Myocyte (in vitro differentiated cells): ENCODE measurements around the gene LKAAEAR1. TPM values are rescaled to one million over a fixed set of nuclear protein-coding genes. Genes with fewer than 3 reads are reported as not detected.
A peak's percentile ranks its signal among the peaks of the same experiment; 100 is the strongest.

Source experiments
- DNase-seq: peaks from one replicate; pipeline ENCODE4 v3.0.0-alpha.2; 2012; ENCODE audit warnings: low read depth
- total RNA-seq: library from RNA; depleted of rRNA; stranded (reverse); fragments of >200 nt; gene quantifications from 2 replicates; pipeline ENCODE4 v1.2.3, GENCODE V29; 2014

Gene LKAAEAR1
- total RNA-seq, 1 donor from 2014 or later: 0.24 TPM

DNA sequence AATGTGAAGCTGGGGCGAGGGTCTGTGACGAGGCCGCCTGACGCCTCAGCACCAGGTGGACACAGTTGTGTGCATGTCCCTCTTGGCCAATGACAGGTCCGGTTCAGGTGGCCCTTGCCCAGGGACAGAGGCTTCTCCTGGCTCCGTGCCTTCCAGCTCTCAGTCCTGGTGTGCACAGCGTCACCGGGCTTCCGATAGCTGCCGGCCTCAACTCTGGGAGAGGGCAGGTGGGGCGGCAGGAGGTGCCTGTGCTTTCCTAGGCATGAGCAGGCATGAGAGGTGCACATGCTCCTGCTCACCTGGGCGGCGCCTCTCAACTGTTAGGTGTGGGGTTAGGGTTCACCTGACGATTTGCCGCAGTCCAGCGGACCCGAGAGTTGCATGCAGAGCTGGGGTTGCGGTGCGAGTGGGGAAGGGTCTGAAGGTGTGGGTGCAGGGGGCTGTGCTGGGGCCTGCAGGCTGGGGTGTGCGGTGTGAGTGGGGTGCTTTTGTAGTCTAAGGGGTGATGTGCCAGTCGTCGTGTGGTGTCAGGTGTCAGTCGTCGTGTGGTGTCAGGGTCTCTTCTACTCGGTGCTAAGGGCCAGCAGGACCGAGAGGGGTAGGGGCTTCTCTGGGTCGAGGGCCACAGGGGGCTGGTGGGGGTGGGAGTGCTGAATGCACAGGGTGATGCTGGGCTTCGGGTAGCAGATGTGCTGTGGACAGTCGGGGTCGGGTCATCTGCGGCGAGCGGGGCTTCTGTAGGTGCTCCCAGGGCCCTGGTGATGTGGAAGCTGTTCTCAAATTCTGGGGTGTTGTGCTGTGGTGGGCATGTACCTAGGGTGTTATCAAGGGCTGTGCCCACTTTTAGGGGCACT lies 31.0 kb downstream of the LKAAEAR1 start:
- no peak for DNase-seq

DNA sequence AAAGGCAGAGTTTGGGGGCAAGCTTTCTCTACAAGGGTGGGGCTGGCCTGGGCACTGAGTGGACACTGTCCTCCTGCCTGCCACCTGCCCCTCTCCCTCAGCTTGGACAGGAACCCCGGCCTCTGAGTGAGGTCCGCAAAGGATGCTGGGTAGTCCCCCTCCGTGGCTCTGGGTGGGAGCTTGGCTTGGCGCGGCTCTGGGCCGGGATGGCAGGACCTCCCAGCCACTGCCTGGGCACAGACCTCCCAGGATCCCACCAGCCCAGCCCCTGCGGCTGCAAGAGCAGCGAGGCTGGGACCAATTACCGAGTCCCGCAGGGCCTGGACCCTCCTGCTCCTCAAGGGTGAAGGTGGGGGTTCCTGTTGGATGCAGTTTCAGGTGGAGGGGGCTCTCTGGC lies 31.9 kb downstream of the LKAAEAR1 start:
- no peak for DNase-seq

GRCh38 chr20:64051561-64052325 lies 32.5 kb downstream of the LKAAEAR1 start:
- no peak for DNase-seq

DNA sequence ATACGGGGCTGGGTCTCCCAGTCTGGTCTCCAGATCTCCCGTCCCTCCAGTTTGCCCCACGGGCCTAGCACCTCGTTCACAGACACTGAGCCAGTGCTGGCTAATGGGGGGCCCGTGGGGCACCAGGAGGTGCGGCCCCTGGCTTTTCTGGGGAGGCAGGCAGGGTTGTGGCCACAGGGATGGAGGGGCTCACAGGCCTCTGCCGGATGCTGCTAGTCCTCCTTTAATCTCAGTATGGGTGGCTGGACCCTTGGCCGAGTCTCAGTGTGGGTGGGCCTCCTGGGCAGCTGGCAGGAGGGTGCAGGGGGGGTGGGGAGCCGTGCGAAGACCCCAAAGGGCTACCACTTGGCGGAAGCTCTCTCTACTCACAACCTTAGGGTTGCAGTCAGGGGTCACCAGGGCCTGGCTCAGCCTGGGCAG lies 33.2 kb downstream of the LKAAEAR1 start:
- DNase-seq: no peak

GRCh38 chr20:64050261-64051032 lies 33.8 kb downstream of the LKAAEAR1 start:
- no peak for DNase-seq

GRCh38 chr20:64049878-64050260 lies 34.3 kb downstream of the LKAAEAR1 start:
- DNase-seq: no peak

GRCh38 chr20:64049060-64049877 lies 34.9 kb downstream of the LKAAEAR1 start, which contains the start of gene SOX18:
TSS of gene SOX18 (minus strand) at chr20:64049639. CDS start at chr20:64049516, 123 bp downstream.
- DNase-seq: no peak

DNA sequence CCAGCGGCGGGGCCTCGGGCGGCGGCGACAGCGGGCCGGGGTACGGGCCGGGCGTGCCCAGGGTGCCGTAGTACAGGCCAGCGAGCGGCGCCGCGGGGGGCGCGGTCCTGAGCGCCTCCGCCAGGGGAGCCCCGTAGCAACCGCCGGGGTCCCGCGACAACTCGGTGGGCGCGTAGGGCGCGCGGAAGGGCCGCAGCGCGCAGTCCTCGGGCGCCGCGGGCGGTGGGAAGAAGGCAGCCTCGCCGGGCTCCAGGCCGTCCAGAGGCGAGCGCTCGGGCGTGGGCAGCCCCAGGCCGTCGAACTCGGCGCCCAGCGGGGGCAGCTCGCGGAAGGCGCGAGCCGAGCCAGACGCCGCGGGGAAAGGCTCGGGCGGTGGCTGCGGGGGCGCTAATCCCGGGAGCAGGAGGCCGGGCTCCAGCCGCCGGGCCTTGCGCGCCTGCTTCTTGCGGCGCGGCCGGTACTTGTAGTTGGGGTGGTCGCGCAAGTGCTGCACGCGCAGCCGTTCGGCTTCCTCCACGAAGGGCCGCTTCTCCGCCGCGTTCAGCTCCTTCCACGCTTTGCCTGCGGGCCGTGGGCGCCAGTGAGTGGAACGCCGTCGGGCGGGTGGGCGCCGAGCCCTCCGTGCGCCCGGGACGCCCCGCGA lies 35.7 kb downstream of the LKAAEAR1 start:
- DNase-seq: no peak

GRCh38 chr20:64047968-64048401 lies 36.2 kb downstream of the LKAAEAR1 start:
- no peak for DNase-seq

DNA sequence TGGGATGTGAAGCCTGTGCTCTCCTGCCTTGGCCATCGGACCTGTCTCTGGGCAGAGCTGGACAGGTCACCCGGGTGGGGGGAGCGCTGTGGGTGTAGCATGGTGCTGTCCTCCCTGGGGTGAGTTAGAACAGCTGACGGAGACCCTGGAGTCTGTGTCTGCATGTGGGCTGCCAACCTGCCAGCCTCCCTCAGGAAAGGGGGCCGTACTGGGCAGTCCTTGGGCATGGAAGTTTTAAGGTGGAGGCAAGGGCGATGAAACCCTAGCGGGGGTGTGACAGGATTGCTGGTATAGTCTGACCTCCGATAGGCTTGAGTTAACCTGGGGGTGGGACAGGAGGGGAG lies 37.2 kb downstream of the LKAAEAR1 start:
- no peak for DNase-seq

DNA sequence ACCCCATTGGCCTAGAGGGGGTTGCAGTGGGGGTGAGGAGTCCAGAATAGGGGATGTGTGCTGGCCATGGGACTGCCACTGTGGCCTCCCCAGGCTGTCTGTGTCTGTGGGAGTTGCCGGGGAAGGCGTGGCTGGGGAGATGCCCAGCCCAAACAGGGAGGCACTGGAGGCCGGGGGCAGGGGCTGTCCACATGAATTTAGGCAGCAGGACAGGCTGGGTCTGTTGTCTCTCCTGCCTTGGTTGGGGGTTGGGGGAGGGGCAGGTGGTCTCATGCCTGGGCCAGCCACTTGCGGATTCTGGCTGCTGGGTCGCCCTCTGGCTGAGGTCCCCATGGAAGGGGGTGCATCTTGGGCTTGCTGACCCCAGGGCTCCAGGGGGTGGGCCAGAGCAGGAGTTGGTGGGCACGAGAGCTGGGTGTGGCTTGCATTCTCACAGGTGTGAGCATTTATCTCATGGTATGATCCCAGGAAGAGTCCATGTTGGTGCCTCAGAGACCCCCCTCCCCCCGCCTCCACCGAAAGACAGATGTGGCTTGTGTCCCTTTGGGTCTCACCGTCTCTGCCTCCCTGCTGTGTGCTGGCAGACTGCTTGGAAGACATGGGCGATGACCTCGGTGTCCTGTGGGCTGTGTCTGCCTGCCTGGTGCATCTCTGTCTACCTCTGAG lies 38.7 kb downstream of the LKAAEAR1 start:
- DNase-seq: no peak

- DNase-seq: peak; percentile 41
Measured at GRCh38 chr20:64044484-64045247, 39.5 kb downstream of the LKAAEAR1 start.

GRCh38 chr20:64043768-64044167 lies 40.4 kb downstream of the LKAAEAR1 start:
- no peak for DNase-seq

DNA sequence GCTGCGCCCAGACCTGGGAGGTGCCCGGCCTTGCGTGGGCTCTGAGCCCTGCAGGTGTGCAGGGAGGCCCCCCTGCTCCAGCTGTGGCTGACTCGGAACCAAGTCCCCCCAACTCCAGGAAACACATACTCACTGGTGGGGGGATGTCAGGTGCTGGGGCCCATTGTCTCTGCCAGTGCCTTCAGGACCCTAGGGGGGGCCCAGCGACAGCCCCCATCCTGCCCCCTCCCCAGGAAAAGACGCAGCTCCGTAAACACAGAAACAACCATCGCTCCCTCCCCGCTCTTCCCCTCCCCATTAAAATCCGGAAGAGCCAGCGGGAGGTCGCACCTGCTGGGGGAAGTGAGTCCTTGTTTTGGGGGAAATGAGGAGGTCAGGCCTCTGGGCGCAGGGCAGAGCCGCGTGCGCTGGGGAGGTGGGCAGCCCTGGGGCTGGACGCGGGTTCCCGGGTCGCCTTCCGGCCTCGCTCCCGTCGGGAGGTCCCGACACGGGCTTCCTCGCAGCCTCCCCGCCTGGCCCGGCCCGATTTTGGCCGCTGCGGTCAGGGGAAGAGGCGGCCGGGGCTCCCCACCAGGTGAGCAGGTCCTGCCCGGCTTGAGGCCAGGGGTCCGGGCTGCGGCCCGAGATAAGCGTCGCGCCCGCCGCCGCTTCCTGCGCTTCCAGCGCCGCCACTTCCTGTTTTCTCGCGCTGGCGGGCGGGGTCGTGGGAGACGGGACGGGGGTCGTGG lies 42.0 kb downstream of the LKAAEAR1 start:
- no peak for DNase-seq

GRCh38 chr20:64041781-64042053 lies 42.5 kb downstream of the LKAAEAR1 start:
- no peak for DNase-seq

DNA sequence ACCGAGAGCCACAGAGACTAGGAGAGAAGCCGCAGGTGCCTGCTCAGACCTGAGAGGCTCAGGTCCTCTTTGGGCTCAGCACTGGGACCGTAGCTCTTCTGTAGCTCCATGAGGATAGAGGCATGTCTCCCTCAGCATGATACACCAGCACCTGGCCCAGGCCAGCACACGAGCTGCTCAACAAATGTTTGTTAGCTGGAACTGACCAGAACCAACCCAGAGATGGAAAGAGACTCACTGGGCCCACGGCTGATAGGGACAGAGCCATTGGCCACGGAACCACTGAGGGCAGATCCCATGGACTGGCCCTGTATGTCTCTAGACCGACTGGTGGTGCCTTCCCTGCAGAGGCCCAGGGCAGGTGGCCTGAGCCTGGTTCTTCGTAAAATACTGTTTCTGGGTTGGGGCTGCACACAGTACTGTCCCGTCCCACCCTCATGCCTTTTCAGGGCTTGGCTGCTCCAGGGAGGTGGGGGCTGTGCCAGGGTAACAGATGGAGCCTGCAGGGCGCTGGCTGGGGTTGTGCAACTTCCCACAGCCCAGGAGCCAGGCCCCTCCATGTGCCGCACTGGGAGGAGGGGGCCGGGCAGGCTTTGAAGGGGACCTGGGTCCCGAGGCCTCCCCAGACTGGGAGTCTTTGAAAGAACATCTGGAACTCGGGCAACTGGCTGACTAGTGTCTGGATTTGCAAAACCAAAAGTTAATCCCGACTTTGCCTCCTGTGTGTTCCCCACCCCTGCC lies 43.0 kb downstream of the LKAAEAR1 start:
- DNase-seq: no peak

DNA sequence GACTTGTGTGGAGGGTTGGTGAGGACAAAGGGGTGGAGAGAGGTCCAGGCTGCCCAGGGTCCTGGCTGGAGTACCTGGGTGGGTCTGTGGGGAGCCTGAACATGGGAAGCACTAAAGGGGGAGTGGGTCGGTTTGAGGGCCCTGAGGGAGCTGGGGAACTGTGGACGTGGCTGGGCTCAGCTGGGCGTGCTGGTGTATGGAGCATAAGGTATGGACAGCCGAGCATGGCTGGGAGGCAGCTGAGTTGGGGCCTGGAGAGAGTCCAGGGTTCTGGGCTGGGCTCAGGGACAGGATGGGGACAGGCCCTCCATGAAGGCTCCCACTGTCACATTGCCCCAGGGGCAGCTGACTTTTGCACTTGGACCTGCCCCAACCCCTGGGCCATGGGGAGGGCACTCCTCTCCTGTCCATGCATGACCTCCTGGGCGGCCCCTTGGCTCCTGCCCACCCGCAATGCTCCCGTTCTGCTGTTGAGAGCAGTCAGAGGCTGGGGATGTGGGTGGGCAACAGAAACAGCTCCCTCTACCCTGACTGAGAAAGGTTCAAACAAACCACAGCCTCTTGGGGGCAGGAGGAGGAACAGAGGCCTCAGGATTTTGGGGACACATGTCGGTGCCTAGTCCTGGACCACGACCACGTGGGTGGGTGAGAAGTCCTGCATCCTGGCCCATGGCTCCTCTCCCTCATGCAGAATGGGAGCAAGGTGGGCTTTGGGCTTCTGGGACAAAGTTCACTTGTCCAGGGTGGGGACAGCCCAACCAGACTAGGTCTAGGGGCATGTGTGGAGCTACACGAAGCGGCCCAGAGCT lies 43.8 kb downstream of the LKAAEAR1 start:
- DNase-seq: no peak
